Activated B cell treated with CpG ODN at 0.5 μM for 24 hours (primary cell): ENCODE results near the gene CDK6. TPM values are rescaled to one million over a fixed set of nuclear protein-coding genes. Genes with fewer than 3 reads are reported as not detected.

Experiments
- ATAC-seq: fragments of 200-7000 bp; cut with Tn5 transposase; one replicate; pipeline ENCODE4 v1.10.0; 2021; ENCODE audit warnings: low read depth, mild to moderate bottlenecking, moderate library complexity
- CTCF ChIA-PET: fragments of 350-600 bp; sonication (Branson Sonifier 250); formaldehyde crosslinking; loops from one replicate; lab custom pipeline; 2021; ENCODE audit warnings: antibody characterized with exemption; lab: Charles Lee
- POLR2A ChIA-PET: fragments of 350-600 bp; sonication (Branson Sonifier 250); formaldehyde crosslinking; loops from one replicate; lab custom pipeline; 2021; ENCODE audit warnings: antibody characterized with exemption; lab: Charles Lee
- DNase-seq: peaks from one replicate; pipeline ENCODE4 v3.0.0; 2022
- H3K27ac Mint-ChIP-seq: one replicate; pipeline ENCODE4 v1.8.0; 2020; ENCODE audit warnings: mixed read lengths
- H3K27me3 Mint-ChIP-seq: one replicate; pipeline ENCODE4 v1.8.0; 2021; ENCODE audit warnings: mixed read lengths
- H3K36me3 Mint-ChIP-seq: one replicate; pipeline ENCODE4 v1.8.0; 2021; ENCODE audit warnings: low read depth, mixed read lengths
- H3K4me1 Mint-ChIP-seq: one replicate; pipeline ENCODE4 v1.8.0; 2021; ENCODE audit warnings: mixed read lengths
- H3K4me3 Mint-ChIP-seq: one replicate; pipeline ENCODE4 v1.8.0; 2020; ENCODE audit warnings: mild to moderate bottlenecking, mixed read lengths
- H3K9me3 Mint-ChIP-seq: one replicate; pipeline ENCODE4 v1.8.0; 2020; ENCODE audit warnings: mixed read lengths
- intact Hi-C: fragments of 100-400 bp; cut with micrococcal nuclease; formaldehyde crosslinking; loops from one replicate; pipeline ENCODE4 v1.15.1; 2024
- total RNA-seq: library from RNA; stranded (reverse); gene quantifications from 2 replicates; pipeline ENCODE4 v1.2.3, GENCODE V29; 2022
- TF ChIP-seq, protein P1 (sequence below): fragments of 200-600 bp; IDR thresholded peaks from one replicate; pipeline ENCODE4 v1.8.0; 2022; ENCODE audit warnings: antibody characterized with exemption, mild to moderate bottlenecking

CDK6 gene
- total RNA-seq, 1 donor from 2014 or later, result 30.5 TPM

DNA sequence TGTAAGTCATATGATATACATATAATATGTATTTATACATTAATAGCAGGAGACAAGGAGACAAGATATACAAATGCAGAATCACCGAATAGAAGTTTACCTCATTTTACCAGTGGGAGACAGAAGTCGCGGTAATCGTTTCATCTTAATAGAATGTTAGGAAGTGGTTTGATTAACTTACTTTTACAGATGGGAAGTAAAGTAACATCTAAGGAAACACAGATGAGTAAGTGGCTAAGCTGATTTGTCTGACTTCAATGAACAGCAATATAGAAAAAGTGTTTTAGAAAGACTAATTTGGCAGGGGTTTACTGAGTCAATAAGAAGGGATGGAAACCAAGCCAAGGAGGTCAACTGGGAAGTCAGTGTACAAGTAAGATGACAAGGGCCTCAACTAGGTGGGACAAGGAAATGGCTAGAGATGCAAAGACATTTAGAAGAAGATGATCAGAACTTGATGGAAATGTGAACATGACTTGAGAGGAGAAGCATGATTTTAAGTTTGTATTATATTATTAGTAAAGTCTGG, 210.0 kb downstream of the CDK6 start:
- ATAC-seq (no peak), DNase-seq (no peak)
- ChIA-PET CTCF (interaction anchor here (0.6 kb wide), 1 partner anchor 206 kb away, joined by 3 read pairs; no protein-coding TSS in a partner anchor), POLR2A (no interaction called here)
- H3K4me3 Mint-ChIP-seq, result no peak overlapping the region
- H3K9me3 Mint-ChIP-seq, result peaks cover 7% of the 10 kb centered on the region
- H3K4me1 Mint-ChIP-seq, result peaks cover 29% of the 10 kb centered on the region
- H3K36me3 Mint-ChIP-seq, result peaks cover 14% of the 10 kb centered on the region
- TF ChIP-seq, protein P1, sequence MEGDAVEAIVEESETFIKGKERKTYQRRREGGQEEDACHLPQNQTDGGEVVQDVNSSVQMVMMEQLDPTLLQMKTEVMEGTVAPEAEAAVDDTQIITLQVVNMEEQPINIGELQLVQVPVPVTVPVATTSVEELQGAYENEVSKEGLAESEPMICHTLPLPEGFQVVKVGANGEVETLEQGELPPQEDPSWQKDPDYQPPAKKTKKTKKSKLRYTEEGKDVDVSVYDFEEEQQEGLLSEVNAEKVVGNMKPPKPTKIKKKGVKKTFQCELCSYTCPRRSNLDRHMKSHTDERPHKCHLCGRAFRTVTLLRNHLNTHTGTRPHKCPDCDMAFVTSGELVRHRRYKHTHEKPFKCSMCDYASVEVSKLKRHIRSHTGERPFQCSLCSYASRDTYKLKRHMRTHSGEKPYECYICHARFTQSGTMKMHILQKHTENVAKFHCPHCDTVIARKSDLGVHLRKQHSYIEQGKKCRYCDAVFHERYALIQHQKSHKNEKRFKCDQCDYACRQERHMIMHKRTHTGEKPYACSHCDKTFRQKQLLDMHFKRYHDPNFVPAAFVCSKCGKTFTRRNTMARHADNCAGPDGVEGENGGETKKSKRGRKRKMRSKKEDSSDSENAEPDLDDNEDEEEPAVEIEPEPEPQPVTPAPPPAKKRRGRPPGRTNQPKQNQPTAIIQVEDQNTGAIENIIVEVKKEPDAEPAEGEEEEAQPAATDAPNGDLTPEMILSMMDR, result no peak
- no peaks in the 10 kb centered on the region for H3K27me3 Mint-ChIP-seq
- no peak overlapping the region for H3K27ac Mint-ChIP-seq
- intact Hi-C loops, result no loop called here

DNA sequence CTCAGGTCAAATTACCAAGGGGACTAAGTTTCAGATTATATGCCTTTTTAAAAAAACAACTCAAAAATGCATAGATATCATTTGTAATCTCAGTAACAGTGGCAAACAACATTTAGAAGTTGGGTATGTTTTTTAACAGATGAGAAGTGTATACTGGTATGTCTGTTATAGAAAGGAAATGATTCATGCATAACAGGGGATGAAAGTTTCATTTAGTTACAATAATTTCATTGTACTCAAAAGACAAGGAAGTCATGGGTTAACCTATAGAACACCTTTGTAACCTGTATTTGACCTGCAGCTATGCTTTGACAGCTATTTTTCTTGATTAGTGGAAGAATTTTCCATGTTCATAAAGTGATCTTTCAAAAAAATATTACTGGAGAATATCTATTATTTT, 210.8 kb downstream of the CDK6 start:
- Mint-ChIP-seq H3K9me3 (peaks cover 7% of the 10 kb centered on the region), H3K4me3 (no peak overlapping the region), H3K36me3 (peaks cover 14% of the 10 kb centered on the region), H3K4me1 (peaks cover 26% of the 10 kb centered on the region), H3K27ac (no peak overlapping the region), H3K27me3 (no peaks in the 10 kb centered on the region)
- ATAC-seq (no peak), DNase-seq (no peak)
- CTCF ChIA-PET, result no interaction called here
- POLR2A ChIA-PET, result no interaction called here
- TF ChIP-seq, protein P1, result no peak
- intact Hi-C loops, result no loop called here

DNA sequence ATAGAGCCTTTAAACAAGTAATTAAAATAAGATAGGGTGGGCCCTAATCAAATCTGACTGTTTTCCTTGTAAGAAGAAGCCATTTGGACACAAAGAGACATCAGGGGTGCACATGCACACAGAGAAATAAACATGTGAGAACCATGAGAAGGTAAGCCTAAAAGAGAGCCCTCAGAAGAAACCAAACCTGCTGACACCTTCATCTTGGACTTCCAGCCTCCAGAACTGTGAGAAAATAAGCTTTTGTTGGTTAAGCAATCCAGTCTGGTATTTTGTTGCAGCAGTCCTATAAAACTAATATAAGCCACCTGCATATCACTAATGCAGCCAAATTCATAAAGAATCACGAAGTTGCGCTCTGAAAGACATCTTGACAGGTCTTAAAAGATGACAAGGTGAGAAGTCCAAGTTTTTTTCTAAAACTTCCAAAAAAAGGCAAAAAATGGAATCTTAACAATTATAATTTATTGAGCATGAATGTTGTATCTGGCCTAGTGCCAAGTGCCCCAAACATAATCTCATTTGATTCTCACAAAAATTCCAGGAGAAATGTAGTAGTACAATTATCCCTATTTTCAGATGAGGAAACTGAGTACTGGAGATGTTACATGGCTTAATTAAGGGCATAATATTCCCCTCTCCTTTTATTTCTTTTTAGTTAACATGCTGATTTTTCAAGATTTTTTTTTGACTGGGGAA, 211.9 kb downstream of the CDK6 start:
- Mint-ChIP-seq H3K4me3 (no peak overlapping the region), H3K9me3 (peaks cover 3% of the 10 kb centered on the region), H3K4me1 (peaks cover 26% of the 10 kb centered on the region), H3K27me3 (no peaks in the 10 kb centered on the region), H3K27ac (no peak overlapping the region), H3K36me3 (peaks cover 14% of the 10 kb centered on the region)
- TF ChIP-seq, protein P1, result no peak
- CTCF ChIA-PET, result no interaction called here
- intact Hi-C loops, result no loop called here
- POLR2A ChIA-PET, result interaction anchor here (0.6 kb wide), 1 partner anchor 34 kb away, joined by 7 read pairs; no protein-coding TSS in a partner anchor
- DNase-seq (no peak), ATAC-seq (no peak)

DNA sequence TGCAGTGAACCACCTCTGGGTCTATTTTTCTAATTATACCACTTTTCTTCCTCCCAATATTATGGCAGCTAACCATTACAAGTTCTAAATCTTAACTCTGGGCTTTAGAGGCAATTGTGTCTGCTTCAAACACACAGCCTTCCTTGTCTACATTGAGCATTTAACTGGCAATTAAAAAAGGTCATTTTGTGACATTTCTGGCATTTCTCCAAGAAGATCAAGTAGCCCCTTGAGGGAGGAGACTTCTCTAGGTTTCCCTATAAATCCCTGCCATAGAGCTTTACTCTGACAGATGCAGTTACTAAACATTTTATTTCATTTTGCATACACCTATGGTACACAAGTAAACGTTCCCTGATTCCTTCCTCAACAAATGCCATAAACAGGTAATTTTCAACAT, 212.8 kb downstream of the CDK6 start:
- H3K36me3 Mint-ChIP-seq, result peaks cover 12% of the 10 kb centered on the region
- DNase-seq, result no peak
- no peaks in the 10 kb centered on the region for H3K9me3 Mint-ChIP-seq
- H3K4me3 Mint-ChIP-seq, result no peak overlapping the region
- ATAC-seq, result no peak
- TF ChIP-seq, protein P1, result no peak
- no peaks in the 10 kb centered on the region for H3K27me3 Mint-ChIP-seq
- intact Hi-C loops, result no loop called here
- H3K4me1 Mint-ChIP-seq, result peaks cover 26% of the 10 kb centered on the region
- ChIA-PET CTCF (no interaction called here), POLR2A (no interaction called here)
- H3K27ac Mint-ChIP-seq, result no peak overlapping the region

DNA sequence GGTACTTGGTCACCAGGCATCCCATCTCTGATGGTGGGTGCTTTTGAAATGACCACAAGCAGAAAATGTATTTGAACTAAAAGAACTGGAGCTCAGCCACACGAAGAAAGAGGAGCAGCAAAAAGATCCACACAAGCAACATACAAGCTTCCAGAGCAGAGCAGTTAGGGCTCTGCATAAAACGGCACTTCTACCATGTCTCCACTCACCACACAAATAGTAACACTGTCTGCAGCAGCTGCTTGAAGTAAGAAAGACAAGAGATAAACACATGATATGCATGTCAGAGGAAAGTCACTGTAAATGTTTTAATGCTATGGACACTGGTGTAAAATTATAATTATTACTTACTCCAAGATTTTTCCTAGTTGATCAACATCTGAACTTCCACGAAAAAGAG, 213.7 kb downstream of the CDK6 start:
- DNase-seq, result no peak
- H3K27me3 Mint-ChIP-seq, result no peaks in the 10 kb centered on the region
- ChIA-PET CTCF (interaction anchor here (0.9 to 1.5 kb wide), 2 partner anchors 11 to 210 kb away, joined by 4 to 5 read pairs; no protein-coding TSS in a partner anchor), POLR2A (no interaction called here)
- ATAC-seq, result no peak
- no peak overlapping the region for H3K4me3 Mint-ChIP-seq
- H3K4me1 Mint-ChIP-seq, result peaks cover 26% of the 10 kb centered on the region
- TF ChIP-seq, protein P1, result no peak
- peak overlapping the region; percentile 9 for H3K27ac Mint-ChIP-seq
- H3K36me3 Mint-ChIP-seq, result peaks cover 7% of the 10 kb centered on the region
- intact Hi-C loops, result no loop called here
- no peaks in the 10 kb centered on the region for H3K9me3 Mint-ChIP-seq
